CD14-positive monocyte (primary cell): Measurements from ENCODE around the gene SPAG16. TPM values are rescaled to one million over a fixed set of nuclear protein-coding genes. Genes with fewer than 3 reads are reported as not detected.

Source experiments
- DNase-seq, 3 donors: peaks; one replicate each; pipeline ENCODE4 v3.0.0-alpha.2; 2011 to 2022
- H2AFZ ChIP-seq: 2 replicates; pipeline ENCODE4 v1.6.0; 2012; ENCODE audit warnings: mild to moderate bottlenecking, low read depth, low read length, inconsistent platforms; ENCODE audit not compliant: insufficient read depth, poor library complexity, severe bottlenecking
- H3K27ac ChIP-seq, 2 donors: 1 replicate in 1 of 2; 2 replicates in 1 of 2; pipeline ENCODE4 v1.5.1; 2012 to 2013; ENCODE audit warnings: low read length in 2 of 2, control low read depth in 1 of 2, inconsistent platforms in 1 of 2, low read depth in 1 of 2, mild to moderate bottlenecking in 1 of 2
- H3K27me3 ChIP-seq, 2 donors: one replicate each; pipeline versions ENCODE4 v1.6.0 to v1.6.1; 2011 to 2013; ENCODE audit warnings: low read length in 2 of 2; ENCODE audit not compliant: control insufficient read depth in 2 of 2, insufficient read depth in 2 of 2
- H3K36me3 ChIP-seq, 2 donors: replicated peaks in 1 of 2; 1 replicate in 1 of 2; 2 replicates in 1 of 2; pipeline versions ENCODE4 v1.5.1 to v1.6.1; 2012 to 2013; ENCODE audit warnings: low read length in 2 of 2, control low read depth in 1 of 2, inconsistent platforms in 1 of 2, mild to moderate bottlenecking in 1 of 2; ENCODE audit not compliant: insufficient read depth in 2 of 2, control insufficient read depth in 1 of 2
- H3K4me1 ChIP-seq, 2 donors: 1 replicate in 1 of 2; 2 replicates in 1 of 2; pipeline versions ENCODE4 v1.5.1 to v1.6.1; 2012 to 2013; ENCODE audit warnings: low read length in 2 of 2, control low read depth in 1 of 2, inconsistent platforms in 1 of 2, mild to moderate bottlenecking in 1 of 2, moderate library complexity in 1 of 2; ENCODE audit not compliant: insufficient read depth in 2 of 2, control insufficient read depth in 1 of 2
- H3K4me2 ChIP-seq: replicated peaks from 2 replicates; pipeline ENCODE3; 2012; ENCODE audit warnings: low read length, moderate library complexity, mild to moderate bottlenecking; ENCODE audit not compliant: poor library complexity, severe bottlenecking; ENCODE audit errors: extremely low read depth
- H3K4me3 ChIP-seq, 3 experiments: fragments of 200-600 bp in 1 of 3; sonication (generic) in 1 of 3; replicated peaks in 1 of 3; 1 replicate in 2 of 3; 2 replicates in 1 of 3; pipeline ENCODE4 v1.5.1; 2011 to 2013; ENCODE audit warnings: low read length in 3 of 3, mild to moderate bottlenecking in 3 of 3, control low read depth in 2 of 3, low read depth in 2 of 3, inconsistent platforms in 1 of 3, moderate library complexity in 1 of 3
- H3K79me2 ChIP-seq: 2 replicates; pipeline ENCODE4 v1.6.0; 2012; ENCODE audit warnings: mild to moderate bottlenecking, control low read depth, inconsistent platforms, low read length, moderate library complexity; ENCODE audit not compliant: insufficient read depth
- H3K9ac ChIP-seq: 2 replicates; pipeline ENCODE4 v1.6.0; 2017; ENCODE audit warnings: low read length, mild to moderate bottlenecking; ENCODE audit not compliant: insufficient read depth, poor library complexity, severe bottlenecking
- H3K9me3 ChIP-seq, 2 donors: replicated peaks in 1 of 2; 1 replicate in 1 of 2; 2 replicates in 1 of 2; pipeline versions ENCODE4 v1.5.1 to v1.6.1; 2012 to 2013; ENCODE audit warnings: low read length in 2 of 2, control low read depth in 1 of 2; ENCODE audit not compliant: control insufficient read depth in 1 of 2, insufficient read depth in 1 of 2
- H4K20me1 ChIP-seq: 2 replicates; pipeline ENCODE4 v1.6.0; 2012; ENCODE audit warnings: mild to moderate bottlenecking, low read length, control low read depth, moderate library complexity; ENCODE audit not compliant: insufficient read depth
- H3K27ac Mint-ChIP-seq, 7 donors: one replicate each; pipeline ENCODE4 v1.8.0; 2020; ENCODE audit warnings: mild to moderate bottlenecking in 7 of 7, mixed read lengths in 7 of 7, moderate library complexity in 6 of 7, inconsistent platforms in 2 of 7
- H3K27me3 Mint-ChIP-seq, 3 donors: one replicate each; pipeline ENCODE4 v1.8.0; 2021 to 2022; ENCODE audit warnings: low read depth in 3 of 3, mild to moderate bottlenecking in 3 of 3, mixed read lengths in 3 of 3, moderate library complexity in 3 of 3, inconsistent platforms in 1 of 3
- H3K36me3 Mint-ChIP-seq, 2 donors: one replicate each; pipeline ENCODE4 v1.8.0; 2020; ENCODE audit warnings: mixed read lengths in 2 of 2, inconsistent platforms in 1 of 2, mild to moderate bottlenecking in 1 of 2
- H3K4me1 Mint-ChIP-seq: one replicate; pipeline ENCODE4 v1.8.0; 2020; ENCODE audit warnings: mild to moderate bottlenecking, mixed read lengths
- H3K4me3 Mint-ChIP-seq, 2 donors: one replicate each; pipeline ENCODE4 v1.8.0; 2020; ENCODE audit warnings: mild to moderate bottlenecking in 2 of 2, mixed read lengths in 2 of 2, moderate library complexity in 1 of 2
- H3K9me3 Mint-ChIP-seq, 7 donors: one replicate each; pipeline ENCODE4 v1.8.0; 2020 to 2022; ENCODE audit warnings: mixed read lengths in 7 of 7, mild to moderate bottlenecking in 6 of 7, moderate library complexity in 6 of 7, inconsistent platforms in 2 of 7
- WGBS: methylation state at CpG from one replicate; pipeline ENCODE4 v1.1.5; 2013; ENCODE audit warnings: missing lambda C conversion rate; ENCODE audit not compliant: insufficient coverage; 5-methylcytosine and 5-hydroxymethylcytosine counted together
- intact Hi-C, 2 donors: fragments of 100-400 bp; cut with micrococcal nuclease; formaldehyde crosslinking; loops; one replicate each; pipeline versions ENCODE4 v1.15.0 to v1.15.1; 2023
- polyA plus RNA-seq, 3 donors: library from polyadenylated mRNA; depleted of rRNA in 1 of 3; unstranded in 2 of 3; stranded (reverse) in 1 of 3; fragments of 300-500 nt in 2 of 3; fragments of >200 nt in 1 of 3; fragmentation: Illumina TruSeq in 2 of 3; gene quantifications; 1 replicate in 2 of 3; 2 replicates in 1 of 3; pipeline ENCODE4 v1.2.3, GENCODE V29; 2012 to 2021
- TF ChIP-seq, protein P1 (sequence below): fragments of 200-600 bp; IDR thresholded peaks from one replicate; pipeline ENCODE4 v1.8.0; 2022; ENCODE audit warnings: antibody characterized with exemption, mild to moderate bottlenecking

The SPAG16 gene
- polyA plus RNA-seq, 3 donors = 0.12 to 0.30 TPM; not detected in 1

DNA sequence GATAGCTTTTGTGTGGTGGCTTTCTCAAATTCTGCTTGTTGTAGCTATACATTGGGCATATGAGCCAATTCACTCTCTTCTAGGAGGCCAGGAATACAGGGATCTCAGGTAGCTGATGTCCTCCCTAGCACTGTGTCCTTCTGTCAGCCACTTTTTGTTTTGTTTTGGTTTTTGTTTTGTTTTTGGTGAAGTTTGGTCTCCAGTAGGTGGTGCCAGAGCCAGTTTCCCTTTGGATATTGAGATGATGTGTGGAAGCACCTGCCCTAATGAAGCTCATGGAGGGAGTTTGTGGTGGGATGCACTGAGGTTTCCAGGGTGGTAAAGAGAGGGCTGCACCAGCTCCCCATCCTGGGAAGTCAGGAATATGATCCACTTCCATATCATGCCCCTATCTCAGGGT is 1026.1 kb downstream of the SPAG16 start:
- Histone ChIP-seq H3K79me2 (no peaks in the 10 kb centered on the region), H3K9ac (no peak overlapping the region), H3K9me3 (no peaks in the 10 kb centered on the region), H3K36me3 (no peaks in the 10 kb centered on the region), H3K4me1 (no peaks in the 10 kb centered on the region), H3K4me3 (no peak overlapping the region), H3K27ac (no peak overlapping the region), H4K20me1 (no peaks in the 10 kb centered on the region), H3K27me3 (no peaks in the 10 kb centered on the region), H3K4me2 (no peak overlapping the region), H2AFZ (no peak overlapping the region)
- TF ChIP-seq, protein P1, sequence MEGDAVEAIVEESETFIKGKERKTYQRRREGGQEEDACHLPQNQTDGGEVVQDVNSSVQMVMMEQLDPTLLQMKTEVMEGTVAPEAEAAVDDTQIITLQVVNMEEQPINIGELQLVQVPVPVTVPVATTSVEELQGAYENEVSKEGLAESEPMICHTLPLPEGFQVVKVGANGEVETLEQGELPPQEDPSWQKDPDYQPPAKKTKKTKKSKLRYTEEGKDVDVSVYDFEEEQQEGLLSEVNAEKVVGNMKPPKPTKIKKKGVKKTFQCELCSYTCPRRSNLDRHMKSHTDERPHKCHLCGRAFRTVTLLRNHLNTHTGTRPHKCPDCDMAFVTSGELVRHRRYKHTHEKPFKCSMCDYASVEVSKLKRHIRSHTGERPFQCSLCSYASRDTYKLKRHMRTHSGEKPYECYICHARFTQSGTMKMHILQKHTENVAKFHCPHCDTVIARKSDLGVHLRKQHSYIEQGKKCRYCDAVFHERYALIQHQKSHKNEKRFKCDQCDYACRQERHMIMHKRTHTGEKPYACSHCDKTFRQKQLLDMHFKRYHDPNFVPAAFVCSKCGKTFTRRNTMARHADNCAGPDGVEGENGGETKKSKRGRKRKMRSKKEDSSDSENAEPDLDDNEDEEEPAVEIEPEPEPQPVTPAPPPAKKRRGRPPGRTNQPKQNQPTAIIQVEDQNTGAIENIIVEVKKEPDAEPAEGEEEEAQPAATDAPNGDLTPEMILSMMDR = no peak
- DNase-seq = no peak
- no peak overlapping the region for H3K4me3 Mint-ChIP-seq
- peaks cover 0 to 8% (median 0%) of the 10 kb centered on the region in 7 donors for H3K9me3 Mint-ChIP-seq
- intact Hi-C loops = no loop called here
- no peaks in the 10 kb centered on the region for H3K36me3 Mint-ChIP-seq
- H3K4me1 Mint-ChIP-seq = no peaks in the 10 kb centered on the region
- H3K27me3 Mint-ChIP-seq = peaks cover 0 to 1% (median 0%) of the 10 kb centered on the region in 3 donors
- H3K27ac Mint-ChIP-seq = no peak overlapping the region

- Mint-ChIP-seq H3K4me1 (no peaks in the 10 kb centered on the region), H3K4me3 (no peak overlapping the region), H3K27ac (no peak overlapping the region), H3K36me3 (no peaks in the 10 kb centered on the region), H3K9me3 (peaks cover 0 to 8% (median 0%) of the 10 kb centered on the region in 7 donors), H3K27me3 (peaks cover 0 to 1% (median 0%) of the 10 kb centered on the region in 3 donors)
- WGBS = 80% methylated on average over 1 of the region's 7 CpGs
- Histone ChIP-seq H3K36me3 (no peaks in the 10 kb centered on the region), H3K4me1 (no peaks in the 10 kb centered on the region), H3K27ac (no peak overlapping the region), H3K4me3 (no peak overlapping the region), H3K9ac (no peak overlapping the region), H3K79me2 (no peaks in the 10 kb centered on the region), H3K9me3 (no peaks in the 10 kb centered on the region), H4K20me1 (no peaks in the 10 kb centered on the region), H2AFZ (no peak overlapping the region), H3K4me2 (no peak overlapping the region), H3K27me3 (no peaks in the 10 kb centered on the region)
- intact Hi-C loops = no loop called here
- TF ChIP-seq, protein P1 = no peak
- DNase-seq = no peak
These were observed 1026.8 kb downstream of the SPAG16 start for GRCh38 chr2:214311031-214311533.
